A549 (cell line): ENCODE data around the gene CELF6. TPM values are rescaled to one million over a fixed set of nuclear protein-coding genes. Genes with fewer than 3 reads are reported as not detected.

Experiments
- ATAC-seq, 2 experiments: fragments of 200-7000 bp in 1 of 2; fragments of >200 bp in 1 of 2; cut with Nextera tagmentation in 1 of 2; cut with Tn5 transposase in 1 of 2; 3 replicates each; pipeline versions ENCODE4 v1.8.0 to v1.9.1; 2018 to 2020; ENCODE audit warnings: mild to moderate bottlenecking in 1 of 2, moderate library complexity in 1 of 2
- CTCF ChIA-PET: fragments of 300-600 bp; sonication (Branson Sonifier 250); formaldehyde crosslinking; extraction: SDS; loops from one replicate; lab custom pipeline; 2021; ENCODE audit warnings: antibody characterized with exemption, inconsistent platforms; lab: Yijun Ruan, JAX
- POLR2A ChIA-PET: fragments of 350-600 bp; formaldehyde crosslinking; extraction: SDS; loops from one replicate; lab custom pipeline; 2021; ENCODE audit warnings: antibody characterized with exemption, inconsistent platforms; lab: Yijun Ruan, JAX
- DNase-seq, 2 experiments: peaks; one replicate each; pipeline versions ENCODE4 v3.0.0 to v3.0.0-alpha.2; 2011 to 2016; ENCODE audit warnings: low read depth in 1 of 2, low spot score in 1 of 2
- FAIRE-seq: peaks from 2 replicates; lab custom pipeline; 2011; peaks lifted over from hg19 to GRCh38; lab: Jason Lieb, UNC
- H3K27ac ChIP-seq, 2 experiments: fragments of >200 bp; sonication (Bioruptor Twin); formaldehyde crosslinking; 3 replicates each; pipeline ENCODE4 v1.5.1; 2016 to 2017
- H3K4me1 ChIP-seq: fragments of >200 bp; sonication (Bioruptor Twin); formaldehyde crosslinking; 3 replicates; pipeline ENCODE4 v1.6.1; 2016
- H3K4me2 ChIP-seq: fragments of >200 bp; sonication (Bioruptor Twin); formaldehyde crosslinking; 3 replicates; pipeline ENCODE4 v1.6.1; 2016
- H3K4me3 ChIP-seq: fragments of >200 bp; sonication (Bioruptor Twin); formaldehyde crosslinking; 3 replicates; pipeline ENCODE4 v1.5.1; 2016
- H3K9me3 ChIP-seq: fragments of >200 bp; sonication (Bioruptor Twin); formaldehyde crosslinking; 3 replicates; pipeline ENCODE4 v1.6.1; 2016
- CBX8 ChIP-seq: fragments of 200-600 bp; sonication (generic); IDR thresholded peaks from 2 replicates; pipeline ENCODE4 v1.6.1; 2016
- CHD2 ChIP-seq: fragments of 150-350 bp; IDR thresholded peaks from 2 replicates; pipeline ENCODE4 v1.6.1; 2014; ENCODE audit warnings: low read length; ENCODE audit not compliant: partially characterized antibody
- CTCF ChIP-seq: fragments of >200 bp; sonication (Bioruptor Twin); formaldehyde crosslinking; IDR thresholded peaks from 3 replicates; pipeline ENCODE4 v1.5.1; 2016
- EHF ChIP-seq: fragments of 250-450 bp; sonication (Bioruptor Pico); IDR thresholded peaks from 2 replicates; pipeline ENCODE4 v1.5.0; 2020; ENCODE audit warnings: mild to moderate bottlenecking
- EHMT2 ChIP-seq: fragments of 200-600 bp; sonication (generic); IDR thresholded peaks from 2 replicates; pipeline ENCODE4 v1.6.1; 2016; ENCODE audit warnings: antibody characterized with exemption, low read depth, mild to moderate bottlenecking, moderate library complexity
- ELK1 ChIP-seq: fragments of 150-350 bp; IDR thresholded peaks from 2 replicates; pipeline ENCODE4 v1.6.1; 2014; ENCODE audit warnings: low read depth, mild to moderate bottlenecking, low read length
- HOXA7 ChIP-seq: fragments of 250-450 bp; sonication (Bioruptor Pico); IDR thresholded peaks from 2 replicates; pipeline ENCODE4 v1.5.0; 2020; ENCODE audit warnings: mild to moderate bottlenecking, moderate library complexity
- JUNB ChIP-seq: fragments of >200 bp; sonication (Bioruptor Twin); formaldehyde crosslinking; IDR thresholded peaks from 2 replicates; pipeline ENCODE4 v1.6.1; 2016
- MAFK ChIP-seq: fragments of 450-650 bp; IDR thresholded peaks from 2 replicates; pipeline ENCODE4 v1.6.1; 2014; ENCODE audit not compliant: partially characterized antibody
- POLR2A ChIP-seq: IDR thresholded peaks from 2 replicates; pipeline ENCODE4 v1.6.1; 2012; ENCODE audit warnings: mild to moderate bottlenecking, low read length
- POLR2AphosphoS2 ChIP-seq: conservative IDR thresholded peaks from 2 replicates; pipeline ENCODE4 v1.6.1; 2012; ENCODE audit warnings: low read length, improper control_type of control experiment, inconsistent platforms
- RAD21 ChIP-seq, 2 experiments: fragments of >200 bp in 1 of 2; sonication (Bioruptor Twin) in 1 of 2; formaldehyde crosslinking in 1 of 2; IDR thresholded peaks in 1 of 2; conservative IDR thresholded peaks in 1 of 2; 2 replicates in 1 of 2; 3 replicates in 1 of 2; pipeline ENCODE4 v1.6.1; 2012 to 2018; ENCODE audit warnings: inconsistent platforms in 1 of 2
- SMC3 ChIP-seq: fragments of >200 bp; sonication (Bioruptor Twin); formaldehyde crosslinking; IDR thresholded peaks from 3 replicates; pipeline ENCODE4 v1.6.1; 2018; ENCODE audit warnings: inconsistent platforms
- TFCP2L1 ChIP-seq: fragments of 250-450 bp; sonication (Bioruptor Pico); IDR thresholded peaks from 2 replicates; pipeline ENCODE4 v1.5.0; 2021; ENCODE audit warnings: mild to moderate bottlenecking
- ZC3H11A ChIP-seq: fragments of 450-650 bp; IDR thresholded peaks from 2 replicates; pipeline ENCODE4 v1.6.1; 2014; ENCODE audit warnings: antibody characterized with exemption, mild to moderate bottlenecking
- ZFP36 ChIP-seq: fragments of 450-650 bp; IDR thresholded peaks from 2 replicates; pipeline ENCODE4 v1.6.1; 2014; ENCODE audit warnings: borderline replicate concordance; ENCODE audit not compliant: partially characterized antibody
- ZNF302 ChIP-seq: fragments of 250-450 bp; sonication (Bioruptor Pico); IDR thresholded peaks from 2 replicates; pipeline ENCODE4 v1.9.0; 2021; ENCODE audit warnings: inconsistent platforms, mild to moderate bottlenecking, moderate library complexity
- WGBS: methylation state at CpG from one replicate; pipeline ENCODE4 v1.1.6; 2017; ENCODE audit errors: missing lambda C conversion rate; 5-methylcytosine and 5-hydroxymethylcytosine counted together
- polyA plus RNA-seq, 4 experiments: library from polyadenylated mRNA; depleted of rRNA in 3 of 4; stranded (reverse); fragments of >200 nt; fragmentation: RNase III in 1 of 4; extraction: RNeasy Plus Mini Kit Qiagen cat#74134 plus additional on column Dnase treatment in 1 of 4; gene quantifications; 2 replicates in 3 of 4; 3 replicates in 1 of 4; pipeline ENCODE4 v1.2.3, GENCODE V29; 2011 to 2017

The CELF6 gene
- polyA plus RNA-seq, 2 of the 4 experiments (the other 2 are of a cell fraction) = 0.16 TPM; not detected in 1

GRCh38 chr15:72313881-72314280 is 6.1 kb downstream of the CELF6 start:
- WGBS = 37% methylated on average over 2 of the region's 2 CpGs
- ChIA-PET POLR2A (interaction anchor here (1.3 kb wide), 1 partner anchor 18 kb away, joined by 3 read pairs; no protein-coding TSS in a partner anchor), CTCF (interaction anchor here (1.0 to 4.4 kb wide), 18 partner anchors 8 to 272 kb away, joined by 3 to 39 read pairs (median 8); no protein-coding TSS in a partner anchor)
- Histone ChIP-seq H3K4me1 (no peaks in the 10 kb centered on the region), H3K4me2 (no peak overlapping the region), H3K27ac (no peak overlapping the region)
- FAIRE-seq = peak; percentile 43
- no peak for TF ChIP-seq POLR2AphosphoS2
- TF ChIP-seq TFCP2L1 = no peak
- no peak for TF ChIP-seq SMC3
- TF ChIP-seq JUNB = no peak
- no peak for TF ChIP-seq ZFP36
- TF ChIP-seq ZNF302 = no peak
- no peak for TF ChIP-seq EHMT2
- no peak for TF ChIP-seq ELK1
- TF ChIP-seq ZC3H11A = no peak
- no peak for TF ChIP-seq POLR2A
- no peak for TF ChIP-seq MAFK
- TF ChIP-seq, all 56 proteins: peak for 0
- DNase-seq = no peak
- ATAC-seq = no peak
- no peak overlapping the region for H3K4me3 ChIP-seq
- H3K9me3 ChIP-seq = no peaks in the 10 kb centered on the region

GRCh38 chr15:72313448-72313840 is 6.5 kb downstream of the CELF6 start:
- Histone ChIP-seq H3K4me3 (no peak overlapping the region), H3K4me1 (no peaks in the 10 kb centered on the region), H3K27ac (no peak overlapping the region), H3K9me3 (no peaks in the 10 kb centered on the region), H3K4me2 (no peak overlapping the region)
- TF ChIP-seq ZNF302 (no peak), CHD2 (no peak), CBX8 (no peak), EHF (CRISPR knock-in tag) (no peak), SMC3 (no peak)
- POLR2A ChIA-PET = interaction anchor here (1.3 kb wide), 1 partner anchor 18 kb away, joined by 3 read pairs; no protein-coding TSS in a partner anchor
- 19% methylated on average over 2 of the region's 2 CpGs for WGBS
- DNase-seq = no peak
- ATAC-seq = no peak
- FAIRE-seq = no peak
- CTCF ChIA-PET = interaction anchor here (0.8 to 4.4 kb wide), 32 partner anchors 8 to 394 kb away, joined by 3 to 39 read pairs (median 4); no protein-coding TSS in a partner anchor

- Histone ChIP-seq H3K4me3 (no peak overlapping the region), H3K4me1 (no peaks in the 10 kb centered on the region), H3K4me2 (no peak overlapping the region), H3K27ac (no peak overlapping the region), H3K9me3 (no peaks in the 10 kb centered on the region)
- ChIA-PET POLR2A (interaction anchor here (1.3 kb wide), 1 partner anchor 19 kb away, joined by 3 read pairs; no protein-coding TSS in a partner anchor), CTCF (interaction anchor here (0.6 to 4.4 kb wide), 44 partner anchors 8 to 1149 kb away, joined by 3 to 39 read pairs (median 4); partner anchors contain the start of gene PKM)
- WGBS = 42% methylated on average over 2 of the region's 2 CpGs
- DNase-seq = peak; percentile 82 to 97
- peak; percentile 89 to 96 for ATAC-seq
- TF ChIP-seq HOXA7 (CRISPR knock-in tag) (no peak), CTCF (peak; percentile 85), RAD21 (conservative IDR thresholded peaks at IDR 0.05 in 1 of 2, IDR thresholded peaks at IDR 0.05 in 1 of 2) (peak; percentile 85 to 91), SMC3 (peak; percentile 88)
- peak; percentile 99 for FAIRE-seq
These were observed 7.1 kb downstream of the CELF6 start for GRCh38 chr15:72312605-72313447.
